ENCODE data around the gene NRARP. TPM values are rescaled to one million over a fixed set of nuclear protein-coding genes. Genes with fewer than 3 reads are reported as not detected.

NRARP gene
- total RNA-seq, 1 experiment from 2014 or later = 22.2 TPM

Other genes with a start within 250 kb of the NRARP start
- 32.5 TPM for gene ENTPD2, start 248.2 kb downstream of the NRARP start, total RNA-seq (2021; ENCODE audit: unreplicated experiment)
- gene SAPCD2, start 231.7 kb downstream of the NRARP start, total RNA-seq (2021; ENCODE audit: unreplicated experiment) = 71.7 TPM
- 11.0 TPM for gene UAP1L1, start 224.8 kb downstream of the NRARP start, total RNA-seq (2021; ENCODE audit: unreplicated experiment)
- gene MAN1B1, start 215.3 kb downstream of the NRARP start, total RNA-seq (2021; ENCODE audit: unreplicated experiment) = 50.9 TPM
- 291 TPM for gene DPP7, start 187.5 kb downstream of the NRARP start, total RNA-seq (2021; ENCODE audit: unreplicated experiment)
- 23.1 TPM for gene GRIN1, start 163.1 kb downstream of the NRARP start, total RNA-seq (2021; ENCODE audit: unreplicated experiment)
- gene LRRC26, start 132.2 kb downstream of the NRARP start, total RNA-seq (2021; ENCODE audit: unreplicated experiment) = 2.4 TPM
- not detected for gene TMEM210, start 130.2 kb downstream of the NRARP start, total RNA-seq (2021; ENCODE audit: unreplicated experiment)
- 75.5 TPM for gene ANAPC2, start 113.7 kb downstream of the NRARP start, total RNA-seq (2021; ENCODE audit: unreplicated experiment)
- 84.7 TPM for gene SSNA1, start 113.6 kb downstream of the NRARP start, total RNA-seq (2021; ENCODE audit: unreplicated experiment)
- gene TPRN, start 101.5 kb downstream of the NRARP start, total RNA-seq (2021; ENCODE audit: unreplicated experiment) = 24.9 TPM
- gene TMEM203, start 96.6 kb downstream of the NRARP start, total RNA-seq (2021; ENCODE audit: unreplicated experiment) = 45.0 TPM
- 28.4 TPM for gene NDOR1, start 96.6 kb downstream of the NRARP start, total RNA-seq (2021; ENCODE audit: unreplicated experiment)
- 26.1 TPM for gene RNF208, start 80.0 kb downstream of the NRARP start, total RNA-seq (2021; ENCODE audit: unreplicated experiment)
- 4.3 TPM for gene CYSRT1, start 77.1 kb downstream of the NRARP start, total RNA-seq (2021; ENCODE audit: unreplicated experiment)
- gene RNF224, start 74.8 kb downstream of the NRARP start, total RNA-seq (2021; ENCODE audit: unreplicated experiment) = 0.30 TPM
- gene SLC34A3, start 71.4 kb downstream of the NRARP start, total RNA-seq (2021; ENCODE audit: unreplicated experiment) = 0.15 TPM
- gene TUBB4B, start 61.0 kb downstream of the NRARP start, total RNA-seq (2021; ENCODE audit: unreplicated experiment) = 502 TPM
- not detected for gene STPG3, start 51.0 kb downstream of the NRARP start, total RNA-seq (2021; ENCODE audit: unreplicated experiment)
- 86.4 TPM for gene NELFB, start 46.9 kb downstream of the NRARP start, total RNA-seq (2021; ENCODE audit: unreplicated experiment)
- gene TOR4A, start 24.5 kb downstream of the NRARP start, total RNA-seq (2021; ENCODE audit: unreplicated experiment) = 34.0 TPM
- gene EXD3, start 120.9 kb upstream of the NRARP start, total RNA-seq (2021; ENCODE audit: unreplicated experiment) = 25.4 TPM
- gene NOXA1, start 121.1 kb upstream of the NRARP start, total RNA-seq (2021; ENCODE audit: unreplicated experiment) = 13.2 TPM
- 1.7 TPM for gene ENTPD8, start 139.1 kb upstream of the NRARP start, total RNA-seq (2021; ENCODE audit: unreplicated experiment)
- 81.9 TPM for gene NSMF, start 157.1 kb upstream of the NRARP start, total RNA-seq (2021; ENCODE audit: unreplicated experiment)
- gene PNPLA7, start 248.1 kb upstream of the NRARP start, total RNA-seq (2021; ENCODE audit: unreplicated experiment) = 1.8 TPM
- 69.5 TPM for gene MRPL41, start 249.6 kb upstream of the NRARP start, total RNA-seq (2021; ENCODE audit: unreplicated experiment)